ENCODE results near the gene CADM1. TPM values are rescaled to one million over a fixed set of nuclear protein-coding genes. Genes with fewer than 3 reads are reported as not detected.

CADM1 gene
- total RNA-seq, 1 experiment from 2014 or later, result 62.4 TPM

DNA sequence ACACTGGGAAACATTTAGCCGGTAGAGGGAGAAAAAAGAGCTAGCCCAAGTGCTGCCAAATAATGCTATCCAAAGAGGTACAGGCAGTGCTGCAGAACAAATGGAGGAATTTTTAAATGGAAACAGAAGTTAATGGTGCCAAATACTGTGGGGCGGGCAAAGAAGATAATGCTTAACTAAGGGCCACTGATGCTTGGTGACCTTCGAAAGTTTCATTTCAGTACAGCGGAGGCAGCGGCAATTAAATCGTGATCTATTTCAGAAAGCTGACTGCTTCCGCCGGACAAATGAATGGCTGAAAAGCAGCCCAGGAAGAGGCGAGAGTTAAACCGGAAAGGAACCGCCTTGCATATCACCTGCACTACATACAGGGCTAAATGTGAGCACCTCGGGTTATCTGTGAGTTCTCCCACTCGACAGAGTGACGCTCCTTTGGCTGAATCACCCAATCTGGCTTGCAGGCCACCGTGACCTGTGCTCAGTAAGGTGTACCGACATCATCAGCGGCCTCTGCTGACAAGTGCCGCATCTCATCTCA, 42.1 kb downstream of the CADM1 start:
- in situ Hi-C loops (cut with HindIII; ENCODE audit: low pct_unique_long_range_greater_than_20kb, low sequenced_read_pairs), result no loop called here
- DNase-seq (ENCODE audit: low read depth, low spot score), result no peak

DNA sequence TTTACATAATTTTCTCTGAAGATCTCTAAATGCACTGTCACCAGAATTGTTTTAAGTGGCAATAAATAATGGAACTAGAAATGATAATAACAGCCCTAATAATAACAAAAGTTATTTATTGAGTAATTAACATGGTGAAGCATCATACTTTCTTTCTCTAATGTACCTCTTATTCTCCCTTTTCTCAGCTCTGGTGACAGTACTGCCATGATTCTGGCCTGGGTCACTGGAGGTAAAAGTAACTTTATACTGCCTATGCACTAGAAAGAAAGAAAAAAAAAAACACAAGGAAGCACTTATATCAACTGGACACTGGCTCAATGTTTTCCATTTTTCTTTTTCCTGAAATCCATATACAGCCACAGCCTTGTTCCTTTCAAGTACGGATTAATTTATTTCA, 43.7 kb downstream of the CADM1 start:
- no peak for DNase-seq (ENCODE audit: low read depth, low spot score)
- in situ Hi-C loops (cut with HindIII; ENCODE audit: low pct_unique_long_range_greater_than_20kb, low sequenced_read_pairs), result no loop called here

DNA sequence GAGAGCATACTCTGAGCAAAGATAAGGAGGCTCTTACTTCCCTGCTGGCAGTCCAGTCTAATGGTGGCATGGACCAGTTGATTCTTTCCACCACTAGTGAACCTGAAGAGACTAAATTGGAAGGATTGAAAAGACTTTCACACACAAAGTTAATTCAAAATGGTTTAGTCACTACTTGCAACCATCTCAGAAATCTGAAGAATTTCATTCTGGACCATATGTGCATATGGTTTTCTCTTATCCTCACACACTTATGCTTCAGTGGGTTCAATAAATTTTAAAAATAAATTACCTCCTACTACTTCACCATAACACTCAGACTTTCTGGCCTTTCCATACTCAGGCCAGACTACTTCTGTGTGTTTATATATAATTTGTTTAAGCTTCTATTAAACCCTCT, 44.7 kb downstream of the CADM1 start:
- in situ Hi-C loops (cut with HindIII; ENCODE audit: low pct_unique_long_range_greater_than_20kb, low sequenced_read_pairs), result no loop called here
- no peak for DNase-seq (ENCODE audit: low read depth, low spot score)

DNA sequence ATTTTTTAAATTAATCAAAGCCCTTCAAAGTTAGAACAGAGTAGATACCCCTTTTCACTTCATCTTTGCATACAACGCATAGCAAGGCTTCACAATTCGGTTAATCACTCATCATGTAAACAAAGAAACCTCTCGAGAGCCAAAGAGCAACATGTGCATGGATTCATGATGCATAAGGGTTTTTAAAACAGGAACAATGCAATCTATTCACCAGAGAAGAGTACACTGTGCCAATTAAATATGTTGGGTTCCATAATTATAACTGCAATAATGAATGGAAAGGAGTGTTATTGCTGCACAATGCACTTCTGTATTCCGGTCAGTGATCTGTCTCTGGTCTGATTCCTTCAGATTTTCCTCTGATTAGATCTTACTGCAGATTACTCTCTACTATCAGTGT, 45.3 kb downstream of the CADM1 start:
- in situ Hi-C loops (cut with HindIII; ENCODE audit: low pct_unique_long_range_greater_than_20kb, low sequenced_read_pairs), result no loop called here
- DNase-seq (ENCODE audit: low read depth, low spot score), result peak; percentile 86

DNA sequence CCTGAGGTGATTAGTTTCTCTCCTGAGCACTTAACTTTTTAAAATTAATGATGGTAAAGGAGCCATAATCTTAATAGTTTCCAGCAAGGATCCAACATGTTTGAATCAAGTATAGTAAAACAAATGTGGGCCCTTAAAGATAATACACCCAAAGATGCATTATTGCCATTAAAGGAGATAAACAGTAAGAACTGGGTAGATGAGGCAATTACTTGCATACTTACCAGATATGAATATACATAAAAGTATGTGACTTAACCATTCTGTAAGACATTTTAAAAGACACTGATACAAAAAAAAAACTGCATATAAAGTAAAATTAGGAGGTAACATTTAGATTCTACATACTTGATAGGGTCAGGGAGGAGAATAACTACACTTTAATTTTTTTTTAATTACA, 48.2 kb downstream of the CADM1 start:
- DNase-seq (ENCODE audit: low read depth, low spot score), result no peak
- in situ Hi-C loops (cut with HindIII; ENCODE audit: low pct_unique_long_range_greater_than_20kb, low sequenced_read_pairs), result no loop called here

DNA sequence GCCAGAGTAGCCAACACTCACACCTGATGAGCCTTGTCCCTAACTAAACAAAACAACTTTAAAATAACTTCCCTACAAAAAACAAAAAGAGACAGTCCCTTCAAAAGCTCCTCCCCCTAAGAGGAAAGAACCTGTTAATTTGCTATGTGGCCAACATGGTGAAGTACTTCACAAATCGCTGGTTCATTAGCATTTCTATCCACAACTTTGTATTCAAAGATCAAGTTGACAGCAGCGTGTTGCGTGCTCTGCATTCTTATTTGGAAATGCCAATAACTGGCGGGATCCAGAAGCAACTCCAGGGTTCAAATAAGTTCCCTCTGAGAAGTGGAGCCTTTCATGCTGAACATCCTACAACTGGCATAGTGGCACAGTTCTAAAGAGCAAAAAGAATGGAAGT, 48.6 kb downstream of the CADM1 start:
- DNase-seq (ENCODE audit: low read depth, low spot score), result no peak
- in situ Hi-C loops (cut with HindIII; ENCODE audit: low pct_unique_long_range_greater_than_20kb, low sequenced_read_pairs), result no loop called here

DNA sequence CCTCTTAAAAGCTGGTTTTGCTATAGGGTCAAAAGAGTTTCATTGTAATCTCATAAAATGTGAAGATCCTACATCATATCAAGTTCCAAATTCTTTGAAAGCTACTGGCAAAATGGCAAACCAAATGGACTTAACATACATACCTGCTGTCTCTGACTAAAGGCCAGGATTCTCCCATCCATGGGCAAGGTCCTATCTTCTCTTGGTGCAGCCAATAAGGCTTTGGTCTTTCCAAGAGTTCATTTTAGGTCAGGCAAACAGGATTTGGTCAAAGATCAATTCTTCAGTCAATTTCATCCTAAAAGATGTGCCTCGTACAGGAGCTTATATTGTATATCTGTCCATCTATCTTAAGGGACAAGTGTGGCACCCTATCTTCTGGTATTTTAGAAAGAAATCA, 49.7 kb downstream of the CADM1 start:
- DNase-seq (ENCODE audit: low read depth, low spot score), result no peak
- in situ Hi-C loops (cut with HindIII; ENCODE audit: low pct_unique_long_range_greater_than_20kb, low sequenced_read_pairs), result no loop called here

DNA sequence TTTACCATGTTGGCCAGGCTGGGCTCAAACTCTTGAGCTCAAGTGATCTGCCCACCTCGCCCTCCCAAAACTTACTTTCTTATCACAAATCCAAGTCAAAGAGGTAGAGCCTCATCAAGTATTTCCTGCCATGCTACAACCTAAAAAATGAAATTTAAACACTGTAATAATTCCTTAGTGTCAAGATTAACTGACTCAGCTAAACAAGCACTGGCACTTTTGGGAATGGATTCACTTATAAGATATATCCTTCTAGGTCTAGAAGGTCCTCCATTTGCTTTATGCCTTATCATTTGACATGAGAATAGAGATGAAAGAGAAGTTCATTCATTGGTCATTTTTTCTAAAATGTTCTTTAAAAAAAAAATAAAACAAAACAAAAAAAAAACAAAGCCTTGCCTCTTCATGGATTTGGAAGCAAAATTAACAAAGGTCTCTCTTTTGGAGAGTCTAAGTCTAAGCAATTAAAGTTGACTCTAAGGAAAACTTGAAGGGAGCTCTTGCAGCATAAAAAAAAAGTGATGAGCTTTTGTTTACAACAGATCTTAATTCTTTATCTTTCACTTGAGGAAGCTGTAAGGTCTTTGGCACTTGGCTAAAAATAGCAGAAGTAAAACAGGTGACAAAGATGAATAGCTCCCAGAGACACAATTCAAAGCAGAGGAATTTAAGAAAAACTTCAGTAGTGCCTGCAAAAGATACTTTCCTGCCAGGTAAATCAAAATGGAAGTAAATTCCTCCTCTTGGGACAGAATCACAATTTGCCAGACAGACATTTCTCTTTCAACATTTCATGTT, 50.3 kb downstream of the CADM1 start:
- in situ Hi-C loops (cut with HindIII; ENCODE audit: low pct_unique_long_range_greater_than_20kb, low sequenced_read_pairs), result no loop called here
- no peak for DNase-seq (ENCODE audit: low read depth, low spot score)

DNA sequence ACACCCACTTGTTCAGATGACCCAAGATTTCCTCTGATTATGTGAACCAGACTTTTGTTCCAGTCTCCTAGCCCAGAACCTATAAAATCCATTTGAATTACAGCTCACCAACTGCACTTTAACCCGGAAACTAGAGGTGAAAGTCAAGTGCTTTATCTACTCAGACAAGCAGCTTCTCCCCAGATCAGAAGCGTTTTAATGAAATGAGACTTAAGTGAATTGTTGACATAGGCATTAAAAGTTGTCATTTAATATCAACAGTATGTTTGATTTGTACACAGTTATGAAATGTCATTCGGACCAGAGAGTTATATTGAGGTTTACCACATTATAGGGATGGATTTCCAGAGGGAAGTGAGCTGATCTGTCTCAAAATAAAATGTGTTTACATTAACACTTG, 52.0 kb downstream of the CADM1 start:
- in situ Hi-C loops (cut with HindIII; ENCODE audit: low pct_unique_long_range_greater_than_20kb, low sequenced_read_pairs), result no loop called here

DNA sequence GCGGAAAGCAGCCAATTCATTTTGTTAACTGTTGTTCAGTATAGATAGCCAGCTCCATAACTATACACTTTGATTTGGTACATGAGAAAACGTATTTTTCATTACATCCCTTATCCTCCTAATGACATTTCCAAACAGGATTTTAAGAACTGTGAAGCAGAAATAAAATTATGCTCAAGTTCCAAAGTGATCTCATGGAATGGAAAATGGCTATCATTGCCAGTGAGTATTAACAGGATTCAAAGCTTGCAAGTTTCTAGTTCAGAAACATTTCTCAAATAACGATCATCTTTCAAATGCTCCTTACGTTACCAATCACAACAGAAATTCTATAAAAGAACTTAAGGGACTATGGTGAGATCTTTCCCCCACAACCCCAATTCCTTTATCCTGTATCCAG, 53.7 kb downstream of the CADM1 start:
- DNase-seq (ENCODE audit: low read depth, low spot score), result no peak
- in situ Hi-C loops (cut with HindIII; ENCODE audit: low pct_unique_long_range_greater_than_20kb, low sequenced_read_pairs), result no loop called here

More for the DNA sequence above, 52.0 kb downstream of the CADM1 start:
- no peak for DNase-seq (ENCODE audit: low read depth, low spot score)

DNA sequence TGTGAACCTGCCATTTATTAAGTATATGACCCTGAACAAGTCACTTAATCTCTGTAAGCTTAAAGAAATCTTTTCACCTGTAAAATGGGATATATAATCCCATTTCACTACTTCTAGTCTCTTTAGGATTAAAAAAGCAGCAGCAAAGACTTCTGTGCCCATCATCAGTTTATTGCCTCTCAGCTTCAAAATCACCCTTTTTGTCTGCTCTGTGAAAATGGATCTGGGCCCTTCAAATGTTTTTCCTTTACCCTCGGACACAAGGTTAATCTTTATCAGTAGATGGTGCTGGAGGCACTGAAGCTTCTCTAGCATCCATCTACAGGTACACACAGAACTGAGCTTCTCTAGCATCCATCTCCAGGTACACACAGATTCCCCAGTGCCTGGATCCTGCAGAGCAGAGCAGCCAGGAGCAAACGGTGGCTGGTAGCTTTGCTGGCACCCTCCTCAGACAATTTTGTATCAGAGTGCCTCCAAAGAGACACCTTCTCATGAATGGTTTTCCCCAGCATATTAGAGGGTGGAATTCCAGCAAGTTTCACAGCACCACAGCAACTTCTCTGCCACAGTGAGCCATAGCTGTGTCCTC, 56.8 kb downstream of the CADM1 start:
- in situ Hi-C loops (cut with HindIII; ENCODE audit: low pct_unique_long_range_greater_than_20kb, low sequenced_read_pairs), result no loop called here
- no peak for DNase-seq (ENCODE audit: low read depth, low spot score)

DNA sequence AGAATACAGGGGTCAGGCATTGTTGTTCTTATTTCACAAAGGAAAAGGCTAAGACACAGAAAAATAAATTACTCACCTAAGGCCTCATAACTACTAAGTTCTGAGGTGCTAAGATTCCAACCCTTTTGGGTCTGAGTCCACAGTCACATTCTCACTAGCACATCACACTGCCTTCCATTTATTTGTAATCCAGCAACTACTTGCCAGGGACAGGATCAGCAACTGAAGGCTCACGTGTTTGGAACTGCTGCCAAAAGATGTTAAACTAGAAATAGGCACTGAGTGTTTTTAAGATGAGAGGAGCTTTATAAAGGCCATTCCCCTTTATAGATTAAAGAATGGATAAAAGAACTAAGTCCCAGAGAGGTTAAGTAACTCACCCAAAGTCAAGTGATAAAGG, 58.0 kb downstream of the CADM1 start:
- DNase-seq (ENCODE audit: low read depth, low spot score), result no peak
- in situ Hi-C loops (cut with HindIII; ENCODE audit: low pct_unique_long_range_greater_than_20kb, low sequenced_read_pairs), result no loop called here

DNA sequence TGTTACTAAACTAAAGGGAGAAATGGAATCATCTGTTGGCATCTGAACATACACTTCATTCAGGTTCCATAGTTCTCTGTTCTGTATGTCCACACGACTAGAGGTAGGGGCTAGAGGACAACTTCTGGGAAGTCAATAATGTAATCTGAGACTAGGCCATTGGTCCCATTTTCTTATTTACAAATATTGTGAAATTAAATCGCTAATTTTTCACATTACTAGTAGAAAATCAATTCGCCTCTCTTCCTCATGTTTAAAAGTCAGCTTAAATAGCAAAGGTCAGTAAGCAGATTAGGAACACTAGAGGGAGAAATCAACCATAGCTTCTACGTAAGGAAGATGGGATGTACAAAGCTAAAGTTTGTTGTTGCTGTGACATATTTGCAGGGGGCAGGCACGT, 59.7 kb downstream of the CADM1 start:
- in situ Hi-C loops (cut with HindIII; ENCODE audit: low pct_unique_long_range_greater_than_20kb, low sequenced_read_pairs), result no loop called here

DNA sequence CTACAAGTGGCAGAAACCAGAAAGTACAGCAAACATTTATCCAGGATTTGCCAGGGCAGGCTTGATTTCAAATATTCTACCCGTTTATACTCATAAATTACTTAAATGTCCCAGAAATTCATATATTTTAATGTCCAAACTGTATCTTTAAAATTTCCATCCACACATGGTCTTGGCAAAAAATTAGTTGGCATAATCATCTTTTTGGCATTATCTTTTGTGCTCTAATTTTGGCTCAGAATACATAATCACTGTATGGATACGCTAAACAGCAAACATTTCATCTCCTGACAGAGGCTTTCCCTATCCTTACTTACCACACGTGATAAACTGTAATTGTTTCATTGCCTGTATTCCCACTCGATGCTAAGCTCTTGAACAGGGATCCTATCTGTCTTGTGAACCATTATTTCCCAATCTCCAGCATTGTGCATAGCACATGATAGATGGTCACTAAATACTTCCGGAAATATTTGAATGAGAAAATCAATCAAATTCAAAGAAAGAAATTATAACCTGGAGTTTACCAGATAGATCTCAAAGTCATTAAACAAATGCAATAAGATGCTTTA, 64.2 kb downstream of the CADM1 start:
- DNase-seq (ENCODE audit: low read depth, low spot score), result peak; percentile 86
- in situ Hi-C loops (cut with HindIII; ENCODE audit: low pct_unique_long_range_greater_than_20kb, low sequenced_read_pairs), result no loop called here

More for the DNA sequence above, 59.7 kb downstream of the CADM1 start:
- DNase-seq (ENCODE audit: low read depth, low spot score), result no peak

DNA sequence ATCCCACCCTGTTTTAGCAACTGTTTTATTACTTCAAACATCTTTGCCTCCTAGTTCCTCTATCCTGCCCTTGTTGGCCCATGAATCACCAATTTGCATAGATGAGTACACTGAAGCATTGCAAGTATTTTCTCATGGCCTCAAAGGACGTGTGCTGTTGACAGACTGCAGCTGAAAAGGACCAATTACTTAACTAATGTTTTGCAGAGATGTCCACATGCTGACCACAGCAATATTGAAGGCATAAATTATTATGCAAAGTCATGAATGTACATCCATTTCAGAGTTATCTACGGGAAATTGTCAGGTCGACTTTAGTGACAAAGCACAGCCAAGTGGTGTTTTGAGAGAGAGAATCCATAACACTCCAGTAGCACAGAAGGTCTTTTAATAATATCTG, 64.8 kb downstream of the CADM1 start:
- DNase-seq (ENCODE audit: low read depth, low spot score), result peak; percentile 5
- in situ Hi-C loops (cut with HindIII; ENCODE audit: low pct_unique_long_range_greater_than_20kb, low sequenced_read_pairs), result no loop called here

DNA sequence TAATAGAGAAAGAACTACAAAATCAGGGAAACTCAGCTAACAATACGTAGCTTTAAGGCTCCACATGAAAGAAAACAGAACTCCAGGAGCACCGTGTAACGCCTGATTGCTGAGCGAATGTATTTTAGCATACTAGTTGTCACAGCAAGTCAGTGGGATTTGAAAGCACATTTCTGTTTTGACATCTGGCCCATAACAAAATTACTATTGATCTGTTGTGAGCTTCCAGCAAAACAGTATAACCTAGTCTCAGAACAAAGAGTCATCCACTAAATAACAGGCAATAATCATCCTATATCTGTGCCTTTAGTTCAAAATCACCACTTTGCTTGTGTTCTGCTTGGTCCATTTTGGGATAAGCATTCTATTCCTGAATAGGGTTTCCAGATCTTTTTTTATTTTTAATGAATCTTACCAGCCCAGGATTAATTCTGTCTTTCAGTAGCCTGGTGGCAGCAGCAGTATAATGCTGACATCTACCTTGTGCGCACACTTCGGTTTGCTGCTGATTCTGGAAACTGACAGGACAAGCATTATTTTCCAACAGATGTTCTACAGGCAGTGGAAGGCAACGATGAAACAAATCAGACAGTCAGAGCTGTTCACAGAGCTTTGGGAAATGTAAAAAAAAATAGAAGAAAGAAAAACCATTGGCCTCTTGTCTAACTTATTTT, 66.2 kb downstream of the CADM1 start:
- DNase-seq (ENCODE audit: low read depth, low spot score), result no peak
- in situ Hi-C loops (cut with HindIII; ENCODE audit: low pct_unique_long_range_greater_than_20kb, low sequenced_read_pairs), result no loop called here

DNA sequence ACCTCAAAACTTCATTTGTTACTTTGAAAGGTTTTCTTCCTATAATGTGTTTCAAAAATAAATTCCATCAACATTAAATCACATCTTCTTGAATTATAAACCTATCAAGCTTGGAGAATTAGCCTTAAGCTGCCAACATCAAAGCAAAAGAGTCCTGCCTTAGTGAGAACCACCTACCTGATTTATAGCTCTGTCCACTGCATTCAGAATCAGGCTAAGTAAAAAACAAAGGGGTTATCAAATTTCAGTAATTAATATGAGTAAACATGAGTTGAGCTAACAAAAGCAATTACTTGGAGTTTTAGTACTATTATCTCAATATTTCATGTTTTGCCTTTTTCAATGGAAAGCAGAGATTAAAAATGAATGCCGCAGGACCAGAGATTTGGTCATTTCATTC, 73.9 kb downstream of the CADM1 start:
- in situ Hi-C loops (cut with HindIII; ENCODE audit: low pct_unique_long_range_greater_than_20kb, low sequenced_read_pairs), result no loop called here
- no peak for DNase-seq (ENCODE audit: low read depth, low spot score)

DNA sequence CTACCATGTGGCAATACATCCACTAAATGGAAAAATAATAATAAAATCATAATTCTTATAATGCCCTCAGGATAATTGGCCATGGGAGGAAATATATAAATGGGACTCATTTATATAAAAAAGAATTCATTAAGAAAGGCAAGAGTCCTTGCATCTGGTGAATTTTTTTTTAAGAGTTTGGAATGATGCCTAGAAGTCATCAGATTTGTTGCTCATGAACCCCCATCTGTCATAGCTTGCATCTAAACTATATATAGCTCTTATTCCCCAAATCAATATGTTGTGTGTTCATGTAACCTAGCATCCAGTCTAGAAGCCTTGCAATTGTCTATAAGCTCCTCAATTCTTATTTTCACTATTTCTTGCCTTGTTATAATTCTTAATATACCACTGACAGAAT, 75.9 kb downstream of the CADM1 start:
- peak; percentile 16 for DNase-seq (ENCODE audit: low read depth, low spot score)
- in situ Hi-C loops (cut with HindIII; ENCODE audit: low pct_unique_long_range_greater_than_20kb, low sequenced_read_pairs), result no loop called here

All from SK-MEL-5 (cell line).